NCI-H2227 (cell line): Measurements from ENCODE around the gene ME3.
A peak's percentile ranks its signal among the peaks of the same experiment; 100 is the strongest.
"Not testable (repeated sequence)": the region's sequence is repeated elsewhere in the genome, so short reads cannot be mapped to it uniquely, and the experiment has no call there.

ENCODE experiments used
- DNase-seq: peaks from one replicate; lab custom pipeline; 2025; ENCODE audit not compliant: unreplicated experiment; lab: John Stamatoyannopoulos, UW

The ME3 gene

DNA sequence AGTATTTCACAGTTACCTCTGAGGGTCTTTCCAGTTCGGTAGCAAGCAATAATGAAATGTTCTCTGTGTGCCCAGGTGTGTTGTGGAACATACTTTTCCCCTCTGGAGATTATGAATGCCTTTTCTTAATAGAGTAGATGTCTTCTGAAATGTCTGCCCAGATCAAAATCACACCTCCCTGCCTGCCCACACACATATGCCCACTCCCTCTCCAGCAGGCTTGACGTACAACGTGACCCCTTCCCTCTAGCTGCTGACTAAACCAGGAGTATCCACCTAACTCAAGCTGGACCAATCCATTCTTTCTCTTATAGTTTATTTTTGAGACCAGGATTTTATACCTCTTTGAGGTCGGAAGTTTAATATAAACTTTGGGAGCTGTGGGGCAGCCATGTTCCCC, 48.7 kb downstream of the ME3 start:
- no peak for DNase-seq

DNA sequence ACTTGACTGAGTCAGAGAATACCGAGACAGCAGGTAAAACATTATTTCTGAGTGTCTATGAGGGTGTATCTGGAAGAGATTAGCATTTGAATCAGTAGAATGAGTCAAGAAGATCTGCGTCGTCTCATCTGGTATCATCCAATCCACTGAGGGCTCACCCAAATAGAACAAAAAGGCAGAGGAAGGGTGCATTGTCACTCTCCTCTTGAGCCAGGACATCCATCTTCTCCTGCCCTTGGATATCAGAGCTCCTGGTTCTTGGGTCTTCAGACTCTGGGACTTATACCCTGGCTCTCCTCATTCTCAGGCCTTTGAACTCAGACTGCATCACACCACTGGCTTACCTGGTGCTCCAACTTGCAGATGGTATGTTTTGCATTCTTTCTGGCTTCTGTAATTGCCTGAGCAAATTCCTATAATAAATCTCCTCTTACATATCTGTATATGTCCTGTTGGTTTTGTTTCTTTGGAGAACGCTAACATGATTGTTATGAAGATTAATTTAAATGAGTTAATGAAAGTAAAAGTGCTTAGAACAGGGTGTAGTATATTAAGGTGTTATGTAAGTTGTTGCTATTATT, 49.3 kb downstream of the ME3 start:
- DNase-seq: no peak

DNA sequence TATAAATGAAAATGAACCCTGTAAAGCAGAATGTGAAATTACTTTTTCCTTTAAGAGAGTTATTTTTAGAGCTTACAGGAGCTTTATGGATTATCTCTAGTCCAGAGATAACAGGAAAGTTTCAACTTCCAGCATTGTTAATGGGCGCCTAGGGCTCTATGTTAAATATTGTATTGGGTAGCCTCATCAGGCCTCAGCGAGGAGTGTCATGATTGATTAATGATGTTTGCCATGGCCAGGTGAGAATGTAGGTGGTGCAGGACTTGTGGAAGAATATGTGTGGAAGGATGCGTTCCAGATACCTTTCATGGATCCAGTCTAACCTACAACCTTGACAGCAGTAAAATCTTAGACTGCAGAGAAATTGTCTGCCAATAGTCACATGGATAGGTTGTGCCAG, 50.6 kb downstream of the ME3 start:
- no peak for DNase-seq

DNA sequence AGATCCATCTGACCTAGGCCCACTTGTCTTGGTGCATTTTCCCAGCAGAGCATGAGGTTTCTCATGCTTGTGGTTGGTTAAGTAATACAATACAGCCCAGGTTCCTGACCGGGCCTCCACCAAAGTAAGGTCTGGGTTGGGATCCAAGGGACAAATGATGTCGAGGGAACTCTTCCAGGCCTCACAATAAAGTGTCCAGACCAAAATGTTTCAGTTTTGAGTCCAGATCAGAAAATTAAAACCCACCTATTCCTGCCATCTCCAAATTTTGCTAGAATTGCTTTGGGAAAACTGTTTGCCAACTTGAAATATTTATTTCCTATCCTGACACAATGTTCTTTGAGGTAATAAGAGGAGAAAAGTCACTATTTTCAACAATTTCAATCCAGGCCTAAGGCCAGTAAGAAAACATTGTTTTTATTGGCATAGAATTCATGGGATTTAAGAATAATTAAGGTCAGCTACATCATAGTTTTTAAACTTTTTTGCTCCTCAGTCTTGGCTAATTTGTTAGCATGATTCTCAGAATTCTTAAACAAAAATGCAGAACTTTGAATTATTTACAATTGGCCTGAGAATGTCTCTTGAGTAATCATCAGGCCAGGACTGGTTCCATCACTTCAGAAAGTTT, 51.4 kb downstream of the ME3 start:
- no peak for DNase-seq

GRCh38 chr11:86619428-86619827, 53.0 kb downstream of the ME3 start:
- DNase-seq: not testable (repeated sequence)

DNA sequence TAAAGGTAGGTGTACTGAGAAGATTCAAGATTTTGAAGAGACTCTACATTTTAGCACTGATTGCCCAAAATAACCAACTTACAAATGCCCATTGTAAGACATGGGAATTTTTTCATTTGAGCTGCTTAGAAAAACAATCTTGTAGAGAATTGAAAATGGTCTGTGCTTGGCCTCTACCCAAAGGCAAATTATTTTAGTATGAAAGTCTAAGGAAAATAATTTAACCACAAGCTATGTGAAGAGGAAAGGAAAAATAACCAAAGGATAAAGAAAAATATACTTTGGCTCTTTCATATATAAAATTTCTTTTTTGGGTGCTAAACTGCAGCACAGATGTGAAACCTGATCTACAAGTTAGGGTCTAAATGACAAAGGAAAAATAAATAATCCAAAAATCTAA, 54.9 kb downstream of the ME3 start:
- DNase-seq: no peak

- DNase-seq: no peak
Observed at GRCh38 chr11:86615487-86615886, 56.9 kb downstream of the ME3 start.

DNA sequence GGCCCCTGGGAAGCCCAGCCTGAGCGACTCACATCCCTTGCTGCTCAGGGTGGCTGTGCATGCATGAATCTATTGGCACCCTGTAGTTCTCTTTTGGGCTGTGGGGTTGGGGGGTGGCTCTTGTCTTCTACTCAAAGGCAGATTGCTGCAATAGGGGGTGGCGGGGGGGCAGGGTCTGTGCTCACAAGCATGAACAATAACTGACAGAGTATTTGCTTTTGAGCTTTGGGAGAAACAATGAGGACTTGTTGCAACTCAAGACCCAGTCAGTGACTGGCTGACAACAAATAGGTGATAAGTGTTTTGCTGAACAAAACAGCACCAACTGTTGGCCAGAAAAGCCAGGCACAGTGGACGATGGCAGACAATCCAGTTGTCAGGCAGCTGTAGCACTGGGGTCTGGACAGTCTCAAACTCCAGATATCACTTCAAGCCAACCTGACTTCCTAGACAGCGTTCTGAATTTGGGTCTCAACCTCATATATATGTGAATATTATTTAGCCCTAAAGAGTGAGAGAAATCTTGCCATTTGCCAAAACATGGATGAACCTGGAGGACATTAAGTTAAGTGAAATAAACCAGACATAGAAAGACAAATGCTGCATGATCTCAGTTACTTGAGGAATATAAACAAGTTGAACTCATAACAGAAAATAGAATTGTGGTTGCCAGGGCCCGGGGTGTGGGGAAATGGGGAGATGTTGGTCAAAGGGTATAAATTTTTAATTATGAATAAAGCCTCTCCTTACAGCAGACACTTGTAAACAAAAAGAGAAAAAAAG, 61.7 kb downstream of the ME3 start:
- DNase-seq: no peak

GRCh38 chr11:86608251-86608799, 64.1 kb downstream of the ME3 start:
- peak; percentile 67 for DNase-seq

DNA sequence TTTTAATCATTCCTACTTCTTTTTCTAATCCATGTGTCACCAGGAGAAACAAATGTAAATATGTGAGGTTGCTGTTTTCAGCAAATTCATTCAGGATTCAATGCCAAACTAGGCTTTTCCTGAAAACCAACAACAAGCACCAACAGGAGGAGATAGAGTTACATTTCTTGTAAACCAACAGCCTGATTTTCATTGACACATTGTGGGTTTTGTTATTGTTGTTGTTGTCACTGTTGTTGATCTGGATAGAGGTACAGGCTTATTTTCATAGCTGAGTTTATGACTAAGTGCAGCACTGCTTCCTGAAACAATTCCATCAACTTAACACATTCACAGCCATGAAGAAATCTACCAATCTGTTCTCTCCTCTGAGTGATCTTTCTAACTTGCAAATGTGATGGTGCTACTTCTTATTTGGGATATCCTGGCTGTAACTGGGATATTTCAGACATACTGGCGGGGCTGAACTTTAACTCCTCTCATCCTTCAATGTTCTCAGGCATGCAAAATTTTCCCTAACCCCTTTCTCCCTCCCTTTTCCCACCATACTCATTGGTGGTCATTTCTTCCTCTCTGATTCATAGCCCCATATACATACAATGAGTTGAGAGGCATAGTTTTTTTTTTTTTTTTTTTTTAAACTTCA, 65.5 kb downstream of the ME3 start:
- no peak for DNase-seq

DNA sequence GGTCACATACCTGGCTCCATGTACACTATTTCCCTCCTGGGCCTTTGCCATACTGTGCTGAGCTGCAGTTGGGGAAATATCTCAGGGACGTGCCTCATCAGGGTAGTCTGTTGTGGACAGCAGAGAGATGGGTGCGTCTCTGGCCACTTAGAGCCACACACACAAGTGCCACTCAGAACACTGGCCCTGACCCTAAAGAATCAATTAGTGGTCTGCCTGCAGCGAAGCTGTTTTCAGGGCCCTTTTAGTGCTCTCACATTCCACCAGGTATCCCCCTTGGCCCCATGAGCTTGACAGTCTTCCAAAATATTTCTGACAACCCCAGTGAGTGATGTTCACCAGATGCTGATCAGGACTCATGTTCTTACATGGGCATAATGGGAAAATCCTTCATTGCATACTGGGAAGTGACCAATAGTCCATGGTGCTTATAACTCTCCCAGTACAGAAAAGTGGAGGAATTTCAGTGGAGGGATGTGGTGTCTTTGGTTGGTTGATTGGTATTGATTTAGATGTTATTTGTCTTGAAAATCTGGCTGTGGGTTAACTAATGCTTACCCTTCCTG, 66.1 kb downstream of the ME3 start:
- no peak for DNase-seq

DNA sequence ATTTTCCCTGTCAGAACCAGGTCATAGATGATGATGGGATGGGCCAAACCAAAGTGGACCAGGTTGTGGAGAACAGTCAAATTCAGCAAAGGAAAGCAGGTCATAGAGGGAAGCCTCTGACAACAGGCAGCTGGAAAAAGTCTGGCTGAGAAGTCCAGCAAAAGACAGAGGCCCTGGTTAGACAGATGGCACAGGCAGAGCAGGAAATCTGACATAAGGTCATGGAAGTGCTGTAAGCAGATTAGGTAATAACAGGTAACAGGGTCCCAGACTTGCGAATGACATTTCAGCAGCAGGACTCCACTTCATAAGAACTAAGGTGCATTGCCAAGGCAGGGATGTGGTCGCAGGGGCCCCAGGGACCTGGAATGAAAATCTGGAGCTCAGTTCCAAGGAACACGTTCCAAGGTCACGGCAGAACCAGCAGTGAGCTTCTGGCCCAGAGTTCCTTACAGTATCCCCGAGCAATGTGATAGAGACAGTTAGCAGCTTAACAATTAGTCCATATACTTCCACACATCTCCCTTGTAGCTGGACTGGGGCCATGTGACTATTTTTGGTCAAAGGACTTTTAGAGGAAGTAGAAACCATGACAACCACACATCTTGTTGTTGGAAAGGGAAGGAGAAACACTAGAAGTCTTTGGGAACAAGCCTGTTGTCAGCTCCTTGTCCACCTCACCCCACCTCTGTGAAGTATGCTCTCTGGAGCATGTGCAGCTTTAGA, 75.4 kb downstream of the ME3 start:
- no peak for DNase-seq

GRCh38 chr11:86595955-86596354, 76.5 kb downstream of the ME3 start:
- DNase-seq: no peak

DNA sequence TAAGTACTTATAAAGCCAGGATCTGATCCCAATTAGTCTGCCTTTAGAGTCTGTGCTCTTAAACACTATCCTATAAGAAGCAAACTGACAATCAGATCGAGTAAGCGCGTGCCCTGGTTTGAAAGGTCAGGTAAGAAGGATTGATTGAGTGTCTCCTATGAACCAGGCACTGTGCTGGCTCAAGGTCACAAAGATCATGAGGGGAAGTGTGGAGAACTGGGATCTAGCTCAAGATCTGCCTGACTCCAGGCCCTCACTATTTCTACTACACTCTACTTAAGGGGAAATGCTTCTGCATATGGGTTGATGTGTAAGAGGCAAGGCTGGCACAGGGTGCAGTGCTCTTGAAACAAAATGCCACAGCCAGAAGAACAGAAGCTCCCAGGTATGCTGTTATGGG, 77.0 kb downstream of the ME3 start:
- no peak for DNase-seq

DNA sequence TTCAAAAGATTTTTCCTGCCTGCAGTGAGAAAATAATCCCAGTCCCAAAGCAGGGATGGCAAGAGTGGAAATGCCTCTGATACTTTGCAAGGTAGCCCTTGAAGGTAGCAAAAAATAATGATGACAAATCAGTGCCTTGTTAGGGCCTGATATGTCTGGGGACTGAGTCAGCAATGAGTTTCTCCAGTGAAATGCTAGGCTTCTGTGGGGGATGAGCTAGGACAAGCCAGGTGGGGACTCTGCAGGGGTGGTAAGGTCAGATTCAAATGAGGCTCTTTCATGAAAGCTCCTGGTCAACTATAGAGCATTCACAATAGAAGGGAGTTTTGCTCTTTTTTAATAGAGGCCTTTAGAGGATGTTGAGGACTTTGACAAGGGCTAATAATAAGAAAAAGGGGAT, 77.7 kb downstream of the ME3 start:
- DNase-seq: no peak

DNA sequence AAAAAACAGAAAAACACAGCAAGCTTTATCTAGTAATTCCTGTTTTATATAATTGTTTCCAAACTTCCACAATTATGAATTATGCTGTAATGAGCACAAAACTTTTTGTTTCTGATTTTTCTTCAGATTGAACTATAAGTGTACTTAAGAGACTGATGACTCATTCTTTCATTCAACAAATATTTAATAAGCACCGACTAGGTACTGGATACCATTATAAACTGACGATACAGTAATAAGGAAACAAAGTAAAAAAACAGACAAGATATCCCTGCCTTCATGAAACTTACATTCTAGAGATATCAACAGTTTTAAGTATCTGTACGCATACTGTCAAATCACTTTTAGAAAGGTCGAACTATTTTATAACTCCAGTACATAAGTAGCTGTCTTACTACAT, 78.6 kb downstream of the ME3 start:
- DNase-seq: no peak

DNA sequence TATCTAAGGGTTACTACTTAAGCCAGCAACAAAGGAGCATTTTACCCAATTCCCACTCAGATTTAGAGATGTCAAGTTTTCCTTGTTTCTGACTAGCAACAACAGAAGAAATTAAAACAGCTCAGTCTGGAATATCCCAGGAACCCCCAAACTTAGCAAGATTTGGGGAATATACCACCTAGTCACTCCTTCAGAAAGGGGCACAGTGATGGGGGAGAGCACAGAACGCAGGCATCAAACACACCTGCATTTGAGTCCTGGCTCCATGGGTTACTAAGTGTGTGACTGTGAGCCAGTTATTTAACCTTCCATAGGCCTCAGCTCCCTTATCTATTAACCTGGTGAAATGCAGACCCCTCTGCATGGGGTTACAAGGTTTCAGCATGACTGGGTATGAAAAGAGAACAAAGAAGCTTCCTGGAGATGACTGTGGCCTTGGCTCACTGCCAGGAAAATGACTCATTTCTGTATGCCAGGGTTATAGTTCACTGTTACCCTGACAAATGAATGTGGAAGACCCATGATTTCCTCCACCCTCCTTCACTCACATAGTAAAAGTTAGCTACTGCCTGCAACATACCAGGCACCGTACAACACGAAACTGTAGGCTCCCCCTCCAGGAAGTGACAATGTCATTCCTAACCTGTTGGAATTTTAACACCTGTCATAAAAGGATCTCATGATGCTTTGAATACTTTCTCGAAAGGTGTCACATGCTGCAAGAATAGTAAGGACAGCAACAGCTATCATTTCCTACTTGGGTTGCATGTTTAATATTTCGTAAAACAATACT, 79.6 kb downstream of the ME3 start:
- DNase-seq: peak; percentile 70

DNA sequence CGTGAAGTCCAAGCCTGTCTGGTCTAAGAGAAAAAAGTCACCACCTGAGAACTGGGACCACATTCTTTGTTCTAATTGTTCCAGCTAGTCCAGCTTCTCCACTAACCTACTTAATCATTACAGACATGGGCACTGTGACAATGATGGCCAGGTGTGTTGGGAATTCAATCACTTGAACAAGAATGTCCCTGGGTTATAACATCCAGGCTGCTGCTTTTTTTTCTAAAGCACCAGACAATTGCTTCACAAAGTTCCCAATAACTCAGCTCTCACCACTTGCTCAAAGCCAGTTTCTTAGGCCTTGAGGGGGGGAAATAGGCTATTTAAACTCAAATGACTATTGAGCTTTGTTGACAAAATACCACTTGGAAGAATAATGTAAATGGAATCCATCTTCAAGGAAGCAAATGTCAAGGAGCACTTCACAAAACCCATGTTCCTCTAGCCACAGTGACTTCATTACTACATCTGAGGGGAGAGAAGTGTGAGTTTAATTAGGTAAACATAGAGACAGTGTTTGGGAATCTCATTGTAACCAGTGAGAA, 80.3 kb downstream of the ME3 start:
- peak; percentile 43 for DNase-seq

DNA sequence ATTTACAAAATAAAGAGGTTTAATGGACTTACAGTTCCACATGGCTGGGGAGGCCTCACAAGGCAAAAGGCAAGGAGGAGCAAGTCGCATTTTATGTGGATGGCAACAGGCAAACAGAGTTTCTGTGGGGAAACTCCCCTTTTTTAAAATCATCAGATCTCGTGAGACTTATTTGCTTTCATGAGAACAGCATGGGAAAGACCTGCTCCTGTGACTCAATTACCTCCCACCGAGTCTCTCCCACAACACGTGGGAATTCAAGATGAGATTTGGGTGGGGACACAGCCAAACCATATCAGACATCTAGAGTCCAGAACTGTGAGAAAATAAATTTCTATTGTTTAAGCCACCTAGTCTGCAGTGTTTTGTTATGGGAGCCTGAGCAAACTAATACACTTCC, 80.8 kb downstream of the ME3 start:
- DNase-seq: no peak
